G401 (cell line): ENCODE results near the gene LRRC8C. TPM values are rescaled to one million over a fixed set of nuclear protein-coding genes. Genes with fewer than 3 reads are reported as not detected.
"Not testable (repeated sequence)": the region's sequence is repeated elsewhere in the genome, so short reads cannot be mapped to it uniquely, and the experiment has no call there.

ENCODE experiments used
- DNase-seq: peaks from one replicate; pipeline ENCODE4 v3.0.0-alpha.2; 2015; ENCODE audit warnings: low spot score
- in situ Hi-C: cut with HindIII; loops from 2 replicates; pipeline ENCODE4 v1.10.0; 2016; ENCODE audit warnings: low sequenced_read_pairs, mixed read lengths
- total RNA-seq: library from RNA; depleted of rRNA; stranded (reverse); fragments of >200 nt; shearing (Covaris generic); gene quantifications from 2 replicates; pipeline ENCODE4 v1.2.3, GENCODE V29; 2014

The LRRC8C gene
- total RNA-seq, 1 experiment from 2014 or later = 6.5 TPM

- DNase-seq = no peak
- in situ Hi-C loops = no loop called here
Measured at GRCh38 chr1:89629146-89629545, 3.8 kb upstream of the LRRC8C start.

GRCh38 chr1:89629600-89629999, 3.3 kb upstream of the LRRC8C start:
- in situ Hi-C loops, DNase-seq: not testable (repeated sequence)

- no peak for DNase-seq
- in situ Hi-C loops = no loop called here
Measured at GRCh38 chr1:89630048-89630447, 2.9 kb upstream of the LRRC8C start.

- in situ Hi-C loops = no loop called here
- peak; percentile 6 for DNase-seq
Measured at GRCh38 chr1:89631816-89632656, 884 bp upstream of the LRRC8C start.

- in situ Hi-C loops = no loop called here
- peak; percentile 28 for DNase-seq
Measured at GRCh38 chr1:89633248-89633799, 404 bp downstream of the LRRC8C start.

- in situ Hi-C loops = no loop called here
- peak; percentile 24 for DNase-seq
Measured at GRCh38 chr1:89633800-89634625, 1.1 kb downstream of the LRRC8C start.

- in situ Hi-C loops = no loop called here
- DNase-seq = no peak
Measured at GRCh38 chr1:89635825-89636815, 3.2 kb downstream of the LRRC8C start.

GRCh38 chr1:89637496-89637895, 4.6 kb downstream of the LRRC8C start:
- DNase-seq = no peak
- in situ Hi-C loops = no loop called here

GRCh38 chr1:89640440-89640839, 7.5 kb downstream of the LRRC8C start:
- no peak for DNase-seq
- in situ Hi-C loops = no loop called here

- no peak for DNase-seq
- in situ Hi-C loops = no loop called here
Measured at GRCh38 chr1:89641781-89642180, 8.9 kb downstream of the LRRC8C start.

- in situ Hi-C loops = no loop called here
- DNase-seq = no peak
Measured at GRCh38 chr1:89643577-89643976, 10.7 kb downstream of the LRRC8C start.

GRCh38 chr1:89644119-89644814, 11.3 kb downstream of the LRRC8C start:
- no peak for DNase-seq
- in situ Hi-C loops = no loop called here

- in situ Hi-C loops = no loop called here
- DNase-seq = no peak
Measured at GRCh38 chr1:89646259-89646658, 13.3 kb downstream of the LRRC8C start.

- in situ Hi-C loops = loop anchor here (25.0 kb wide), 1 partner anchor 113 kb away; no protein-coding TSS in a partner anchor
- no peak for DNase-seq
Measured at GRCh38 chr1:89649783-89650182, 16.9 kb downstream of the LRRC8C start.

- no peak for DNase-seq
- in situ Hi-C loops = loop anchor here (25.0 kb wide), 1 partner anchor 110 kb away; no protein-coding TSS in a partner anchor
Measured at GRCh38 chr1:89652373-89652772, 19.5 kb downstream of the LRRC8C start.

- in situ Hi-C loops = loop anchor here (25.0 kb wide), 1 partner anchor 104 kb away; no protein-coding TSS in a partner anchor
- no peak for DNase-seq
Measured at GRCh38 chr1:89657886-89658285, 25.0 kb downstream of the LRRC8C start.

- DNase-seq = no peak
- in situ Hi-C loops = loop anchor here (25.0 kb wide), 1 partner anchor 103 kb away; no protein-coding TSS in a partner anchor
Measured at GRCh38 chr1:89659322-89660081, 26.6 kb downstream of the LRRC8C start.
